Measurements from ENCODE around the gene ADGRE3. TPM values are rescaled to one million over a fixed set of nuclear protein-coding genes. Genes with fewer than 3 reads are reported as not detected.
A peak's percentile ranks its signal among the peaks of the same experiment; 100 is the strongest.

ADGRE3 gene
- total and polyA plus RNA-seq, 2 donors (not counting 1 experiment from before 2014, with no cell fraction given), result 0.17 to 0.46 TPM

- peak overlapping the region in 1 of 5 experiments; percentile 50 for H3K4me3 ChIP-seq (ENCODE audit: control extremely low read depth in 1 of 5, extremely low read depth in 1 of 5, insufficient read depth in 1 of 5, low read depth in 2 of 5, low read length in 4 of 5)
- no peak for ATAC-seq (ENCODE audit: low read depth)
- 100% methylated on average over 1 of the region's 1 CpG for WGBS (ENCODE audit: insufficient coverage)
- Mint-ChIP-seq H3K27ac (no peak overlapping the region), H3K4me3 (no peak overlapping the region), H3K27me3 (no peaks in the 10 kb centered on the region), H3K9me3 (ENCODE audit: insufficient read depth) (no peaks in the 10 kb centered on the region), H3K4me1 (peaks cover 39% of the 10 kb centered on the region)
- H3K27ac ChIP-seq (ENCODE audit: low read length in 2 of 2), result no peak overlapping the region
- peaks cover 1 to 4% (median 3%) of the 10 kb centered on the region in 3 donors for H3K9me3 ChIP-seq (ENCODE audit: control extremely low read depth in 1 of 3, control insufficient read depth in 2 of 3, insufficient read depth in 1 of 3, low read length in 2 of 3)
- peaks cover 35 to 42% of the 10 kb centered on the region in 2 donors for H3K4me1 ChIP-seq (ENCODE audit: control insufficient read depth in 2 of 2, insufficient read depth in 2 of 2, low read length in 2 of 2)
- ChIA-PET POLR2A (no interaction called here), CTCF (interaction anchor here (6.8 to 8.3 kb wide), 2 partner anchors 12 to 100 kb away, joined by 54 to 95 read pairs; partner anchors contain the start of gene NDUFB7)
- H3K9ac ChIP-seq (ENCODE audit: low read length), result no peak overlapping the region
- no peaks in the 10 kb centered on the region for H3K36me3 ChIP-seq (replicated peaks in 1 of 2; ENCODE audit: control extremely low read depth in 1 of 2, control insufficient read depth in 1 of 2, extremely low read depth in 1 of 2, insufficient read depth in 2 of 2, low read length in 1 of 2)
- TF ChIP-seq EZH2 (IDR thresholded peaks at IDR 0.05; ENCODE audit: borderline replicate concordance, insufficient read depth, low read depth, low read length, poor library complexity, severe bottlenecking) (no peak), CTCF (IDR thresholded peaks at IDR 0.05) (no peak)
- intact Hi-C loops (cut with micrococcal nuclease), result no loop called here
- H2AFZ ChIP-seq (ENCODE audit: insufficient read depth, low read depth, low read length, poor library complexity, severe bottlenecking), result no peak overlapping the region
- H3K4me2 ChIP-seq (replicated peaks; ENCODE audit: low read depth, low read length, poor library complexity, severe bottlenecking), result no peak overlapping the region
- H4K20me1 ChIP-seq (ENCODE audit: control insufficient read depth, insufficient read depth, low read length, poor library complexity, severe bottlenecking), result no peaks in the 10 kb centered on the region
- H3K79me2 ChIP-seq (ENCODE audit: control insufficient read depth, insufficient read depth, low read length), result no peaks in the 10 kb centered on the region
- DNase-seq, result no peak
- H3K27me3 ChIP-seq (replicated peaks in 1 of 4; ENCODE audit: control extremely low read depth in 1 of 4, control insufficient read depth in 3 of 4, insufficient read depth in 4 of 4, low read length in 3 of 4), result no peaks in the 10 kb centered on the region
Observed at GRCh38 chr19:14673088-14673487, 1.6 kb downstream of the ADGRE3 start.

DNA sequence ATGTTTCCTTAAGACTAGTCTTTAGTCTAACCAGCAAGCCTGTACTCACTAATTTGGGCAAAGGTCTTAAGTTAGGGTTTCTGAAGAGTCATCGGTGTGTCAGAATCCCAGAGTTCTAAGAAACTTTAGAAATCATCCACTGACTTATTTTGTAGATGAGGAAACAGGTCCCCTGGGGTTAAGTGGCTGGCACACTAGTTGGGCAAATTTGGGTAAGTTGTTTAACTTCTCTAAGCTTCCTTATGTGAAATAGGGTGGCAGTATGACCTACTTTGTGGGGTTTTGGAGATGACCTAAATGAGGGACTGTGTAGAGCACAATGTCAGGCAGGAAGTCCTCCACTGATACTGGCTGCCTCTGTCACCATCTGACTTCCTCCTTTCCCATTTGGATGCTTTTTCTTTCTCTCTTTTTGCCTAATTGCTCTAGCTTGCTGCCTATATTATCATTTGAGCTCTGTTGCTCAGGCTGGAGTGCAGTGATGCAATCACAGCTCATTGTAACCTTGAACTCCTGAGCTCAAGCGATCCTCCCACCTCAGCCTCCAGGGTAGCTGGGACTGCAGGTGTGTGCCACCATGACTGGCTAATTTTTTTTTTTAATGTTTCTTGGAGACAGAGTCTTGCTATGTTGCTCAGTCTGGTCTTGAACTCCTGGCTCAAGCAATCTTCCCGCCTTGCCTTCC, 2.3 kb downstream of the ADGRE3 start:
- Mint-ChIP-seq H3K4me3 (no peak overlapping the region), H3K27ac (peak overlapping the region; percentile 34), H3K9me3 (ENCODE audit: insufficient read depth) (no peaks in the 10 kb centered on the region), H3K27me3 (no peaks in the 10 kb centered on the region), H3K4me1 (peaks cover 45% of the 10 kb centered on the region)
- H3K27ac ChIP-seq (ENCODE audit: low read length in 2 of 2), result no peak overlapping the region
- DNase-seq, result peak; percentile 24
- CTCF ChIA-PET, result interaction anchor here (0.5 to 8.3 kb wide), 3 partner anchors 13 to 1963 kb away, joined by 3 to 95 read pairs (median 54); partner anchors contain the start of gene NDUFB7
- H3K79me2 ChIP-seq (ENCODE audit: control insufficient read depth, insufficient read depth, low read length), result no peaks in the 10 kb centered on the region
- H3K9ac ChIP-seq (ENCODE audit: low read length), result no peak overlapping the region
- 100% methylated on average over 1 of the region's 3 CpGs for WGBS (ENCODE audit: insufficient coverage)
- peaks cover 1 to 4% (median 3%) of the 10 kb centered on the region in 3 donors for H3K9me3 ChIP-seq (ENCODE audit: control extremely low read depth in 1 of 3, control insufficient read depth in 2 of 3, insufficient read depth in 1 of 3, low read length in 2 of 3)
- TF ChIP-seq CTCF (IDR thresholded peaks at IDR 0.05) (no peak), EZH2 (IDR thresholded peaks at IDR 0.05; ENCODE audit: borderline replicate concordance, insufficient read depth, low read depth, low read length, poor library complexity, severe bottlenecking) (no peak)
- no peak for ATAC-seq (ENCODE audit: low read depth)
- H3K4me2 ChIP-seq (replicated peaks; ENCODE audit: low read depth, low read length, poor library complexity, severe bottlenecking), result no peak overlapping the region
- H3K4me3 ChIP-seq (ENCODE audit: control extremely low read depth in 1 of 5, extremely low read depth in 1 of 5, insufficient read depth in 1 of 5, low read depth in 2 of 5, low read length in 4 of 5), result no peak overlapping the region
- H3K36me3 ChIP-seq (replicated peaks in 1 of 2; ENCODE audit: control extremely low read depth in 1 of 2, control insufficient read depth in 1 of 2, extremely low read depth in 1 of 2, insufficient read depth in 2 of 2, low read length in 1 of 2), result no peaks in the 10 kb centered on the region
- intact Hi-C loops (cut with micrococcal nuclease), result no loop called here
- no peak overlapping the region for H2AFZ ChIP-seq (ENCODE audit: insufficient read depth, low read depth, low read length, poor library complexity, severe bottlenecking)
- no peaks in the 10 kb centered on the region for H3K27me3 ChIP-seq (replicated peaks in 1 of 4; ENCODE audit: control extremely low read depth in 1 of 4, control insufficient read depth in 3 of 4, insufficient read depth in 4 of 4, low read length in 3 of 4)
- H3K4me1 ChIP-seq (ENCODE audit: control insufficient read depth in 2 of 2, insufficient read depth in 2 of 2, low read length in 2 of 2), result peaks cover 39 to 49% of the 10 kb centered on the region in 2 donors
- no peaks in the 10 kb centered on the region for H4K20me1 ChIP-seq (ENCODE audit: control insufficient read depth, insufficient read depth, low read length, poor library complexity, severe bottlenecking)
- POLR2A ChIA-PET, result no interaction called here
